OCI-LY1 (cell line): ENCODE measurements around the gene MARK4.

Experiments
- H2AFZ ChIP-seq: fragments of 200-600 bp; sonication (generic), shearing (Covaris generic); 2 replicates; pipeline ENCODE4 v1.6.0; 2014; ENCODE audit warnings: antibody characterized with exemption, mild to moderate bottlenecking, low read length
- H3F3A ChIP-seq: fragments of 200-600 bp; sonication (generic), shearing (Covaris generic); 2 replicates; pipeline ENCODE4 v1.6.0; 2014; ENCODE audit warnings: mild to moderate bottlenecking, antibody characterized with exemption, low read length, moderate library complexity; ENCODE audit not compliant: insufficient read depth
- H3K27ac ChIP-seq: fragments of 200-600 bp; sonication (generic); 2 replicates; pipeline ENCODE4 v1.5.1; 2014; ENCODE audit warnings: low read length, mixed run types, mild to moderate bottlenecking, low read depth; ENCODE audit not compliant: poor library complexity, severe bottlenecking
- H3K27me3 ChIP-seq: fragments of 200-600 bp; sonication (generic); 2 replicates; pipeline ENCODE4 v1.6.0; 2014; ENCODE audit warnings: antibody characterized with exemption, mild to moderate bottlenecking, low read length, moderate library complexity; ENCODE audit not compliant: insufficient read depth
- H3K36me3 ChIP-seq: fragments of 200-600 bp; sonication (generic); 2 replicates; pipeline ENCODE4 v1.6.1; 2014; ENCODE audit warnings: mild to moderate bottlenecking, antibody characterized with exemption, low read length, moderate library complexity, mixed read lengths; ENCODE audit not compliant: insufficient read depth
- H3K4me1 ChIP-seq: fragments of 200-600 bp; sonication (generic); 2 replicates; pipeline ENCODE4 v1.5.1; 2014; ENCODE audit warnings: mild to moderate bottlenecking, low read length, moderate library complexity; ENCODE audit not compliant: insufficient read depth, severe bottlenecking
- H3K4me2 ChIP-seq: fragments of 200-600 bp; sonication (generic), shearing (Covaris generic); 2 replicates; pipeline ENCODE4 v1.6.1; 2014; ENCODE audit warnings: low read length
- H3K4me3 ChIP-seq: fragments of 200-600 bp; sonication (generic); 2 replicates; pipeline ENCODE4 v1.5.1; 2014; ENCODE audit warnings: low read length, low read depth, mild to moderate bottlenecking, mixed read lengths; ENCODE audit not compliant: poor library complexity, severe bottlenecking
- H3K79me2 ChIP-seq: fragments of 200-600 bp; shearing (Covaris generic); 2 replicates; pipeline ENCODE4 v1.6.1; 2016; ENCODE audit warnings: mixed run types, low read length, mixed read lengths; ENCODE audit not compliant: insufficient read depth
- H3K9ac ChIP-seq: fragments of 200-600 bp; sonication (generic), shearing (Covaris generic); 2 replicates; pipeline ENCODE4 v1.6.1; 2014; ENCODE audit warnings: mild to moderate bottlenecking, low read length, mixed read lengths
- H3K9me2 ChIP-seq: fragments of 200-600 bp; sonication (generic), shearing (Covaris generic); 2 replicates; pipeline ENCODE4 v1.6.1; 2014; ENCODE audit warnings: low read depth, mild to moderate bottlenecking, low read length, mixed read lengths
- H3K9me3 ChIP-seq: fragments of 200-600 bp; shearing (Covaris generic); 2 replicates; pipeline ENCODE4 v1.6.1; 2014; ENCODE audit warnings: low read length, mixed read lengths
- H4K20me1 ChIP-seq: fragments of 200-600 bp; sonication (generic), shearing (Covaris generic); 2 replicates; pipeline ENCODE4 v1.6.0; 2016; ENCODE audit warnings: mild to moderate bottlenecking, low read length; ENCODE audit not compliant: insufficient read depth
- EZH2 ChIP-seq: fragments of 200-600 bp; sonication (generic), shearing (Covaris generic); IDR thresholded peaks from 2 replicates; pipeline ENCODE4 v1.8.0; 2017; ENCODE audit warnings: borderline replicate concordance, mixed run types, mild to moderate bottlenecking, antibody characterized with exemption, low read length, moderate library complexity, mixed read lengths
- TF ChIP-seq, protein P1 (sequence below): fragments of 200-600 bp; sonication (generic), shearing (Covaris generic); IDR thresholded peaks from 2 replicates; pipeline ENCODE4 v1.5.1; 2017; ENCODE audit warnings: mild to moderate bottlenecking, antibody characterized with exemption, low read length, moderate library complexity, mixed read lengths

Gene MARK4

DNA sequence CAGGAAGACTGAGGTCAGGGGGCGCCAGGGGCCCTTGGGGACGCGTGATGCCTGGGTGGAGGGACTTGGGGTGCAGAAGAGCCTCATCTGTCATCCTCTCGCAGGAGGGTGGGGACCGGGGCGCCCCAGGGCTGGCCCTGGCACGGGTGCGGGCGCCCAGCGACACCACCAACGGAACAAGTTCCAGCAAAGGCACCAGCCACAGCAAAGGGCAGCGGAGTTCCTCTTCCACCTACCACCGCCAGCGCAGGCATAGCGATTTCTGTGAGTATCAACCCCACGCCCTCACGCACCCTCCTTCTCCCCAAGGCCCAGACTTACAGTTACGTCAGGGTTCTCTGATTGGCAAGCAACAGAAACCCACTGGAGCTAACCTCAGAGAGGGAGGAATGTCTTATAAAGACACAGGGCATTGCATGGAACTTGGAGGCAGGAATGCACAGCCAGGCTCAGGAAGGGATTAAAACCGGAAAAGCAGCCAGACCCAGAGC is 29.4 kb downstream of the MARK4 start:
- no peak for TF ChIP-seq EZH2
- TF ChIP-seq, protein P1, sequence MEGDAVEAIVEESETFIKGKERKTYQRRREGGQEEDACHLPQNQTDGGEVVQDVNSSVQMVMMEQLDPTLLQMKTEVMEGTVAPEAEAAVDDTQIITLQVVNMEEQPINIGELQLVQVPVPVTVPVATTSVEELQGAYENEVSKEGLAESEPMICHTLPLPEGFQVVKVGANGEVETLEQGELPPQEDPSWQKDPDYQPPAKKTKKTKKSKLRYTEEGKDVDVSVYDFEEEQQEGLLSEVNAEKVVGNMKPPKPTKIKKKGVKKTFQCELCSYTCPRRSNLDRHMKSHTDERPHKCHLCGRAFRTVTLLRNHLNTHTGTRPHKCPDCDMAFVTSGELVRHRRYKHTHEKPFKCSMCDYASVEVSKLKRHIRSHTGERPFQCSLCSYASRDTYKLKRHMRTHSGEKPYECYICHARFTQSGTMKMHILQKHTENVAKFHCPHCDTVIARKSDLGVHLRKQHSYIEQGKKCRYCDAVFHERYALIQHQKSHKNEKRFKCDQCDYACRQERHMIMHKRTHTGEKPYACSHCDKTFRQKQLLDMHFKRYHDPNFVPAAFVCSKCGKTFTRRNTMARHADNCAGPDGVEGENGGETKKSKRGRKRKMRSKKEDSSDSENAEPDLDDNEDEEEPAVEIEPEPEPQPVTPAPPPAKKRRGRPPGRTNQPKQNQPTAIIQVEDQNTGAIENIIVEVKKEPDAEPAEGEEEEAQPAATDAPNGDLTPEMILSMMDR: no peak
- Histone ChIP-seq H3K36me3 (peaks cover 16% of the 10 kb centered on the region), H3K4me2 (no peak overlapping the region), H3K79me2 (no peaks in the 10 kb centered on the region), H3K9me2 (no peaks in the 10 kb centered on the region), H3K4me3 (no peak overlapping the region), H3K9me3 (0 out of 2 replicates have a peak, but pooled peaks cover 3% of the 10 kb centered on the region), H3K9ac (no peak overlapping the region), H3F3A (no peaks in the 10 kb centered on the region), H3K4me1 (peaks cover 14% of the 10 kb centered on the region), H2AFZ (no peak overlapping the region), H3K27ac (no peak overlapping the region), H3K27me3 (no peaks in the 10 kb centered on the region), H4K20me1 (no peaks in the 10 kb centered on the region)

DNA sequence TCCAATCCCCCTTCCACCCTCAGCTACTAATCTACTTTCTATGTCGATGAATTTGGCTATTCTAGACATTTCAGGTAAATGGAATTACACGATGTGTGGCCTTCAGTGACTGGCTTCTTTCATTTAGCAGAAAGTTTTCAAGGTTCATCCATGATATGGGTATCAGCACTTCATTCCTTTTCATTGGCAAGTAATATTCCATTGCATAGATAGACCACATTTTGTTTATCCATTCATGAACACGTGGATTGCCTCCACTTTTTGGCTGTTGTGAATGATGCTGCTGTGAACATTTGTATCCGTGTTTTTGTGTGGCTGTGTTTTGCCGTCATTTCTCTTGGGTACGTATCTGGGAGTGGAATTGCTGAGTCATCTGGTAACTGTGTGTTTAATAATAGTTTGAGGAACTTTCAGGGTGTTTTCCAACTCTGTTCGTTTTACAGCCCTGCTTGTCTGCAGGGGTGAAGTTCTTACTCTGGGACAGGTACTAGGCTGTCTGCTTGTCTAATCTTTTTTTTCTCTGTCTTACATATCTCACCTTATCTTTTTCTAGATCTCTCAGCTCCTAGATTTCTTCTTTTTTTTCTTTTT is 32.5 kb downstream of the MARK4 start:
- Histone ChIP-seq H3K9me2 (no peaks in the 10 kb centered on the region), H3K4me3 (no peak overlapping the region), H3K27ac (no peak overlapping the region), H3K4me1 (no peaks in the 10 kb centered on the region), H3K79me2 (no peaks in the 10 kb centered on the region), H4K20me1 (no peaks in the 10 kb centered on the region), H3K36me3 (peaks cover 19% of the 10 kb centered on the region), H3K9me3 (0 out of 2 replicates have a peak, but pooled peaks cover 3% of the 10 kb centered on the region), H3F3A (no peaks in the 10 kb centered on the region), H3K9ac (no peak overlapping the region), H2AFZ (no peak overlapping the region), H3K27me3 (no peaks in the 10 kb centered on the region), H3K4me2 (no peak overlapping the region)
- TF ChIP-seq, protein P1: no peak
- no peak for TF ChIP-seq EZH2

DNA sequence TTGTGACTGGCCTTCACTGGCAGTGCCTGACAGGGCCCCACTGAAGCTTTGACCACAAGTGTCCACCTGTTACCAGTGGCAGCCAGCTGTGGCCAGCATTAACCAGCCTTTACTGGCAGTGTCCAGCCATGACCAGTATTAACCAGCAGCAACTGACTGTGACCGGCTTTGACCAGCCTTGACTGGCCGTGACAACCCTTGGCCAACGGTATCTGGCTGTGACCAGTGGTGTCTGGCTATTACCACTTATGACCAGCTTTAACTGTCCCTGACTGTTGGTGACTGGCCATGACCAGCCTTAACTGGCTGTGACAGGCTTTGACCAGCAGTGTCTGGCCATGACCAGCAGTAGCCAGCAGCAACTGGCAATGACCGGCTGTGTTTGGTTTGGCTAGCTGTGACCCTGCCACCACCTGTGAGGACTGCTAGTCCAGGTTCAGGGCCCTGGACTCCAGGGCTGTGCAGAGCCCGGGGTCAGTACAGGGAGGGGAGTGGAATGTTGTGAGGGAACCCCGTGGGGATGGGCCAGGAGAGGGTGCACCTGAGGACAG is 39.4 kb downstream of the MARK4 start:
- no peaks in the 10 kb centered on the region for H3K27me3 ChIP-seq
- H3K4me2 ChIP-seq: no peak overlapping the region
- H3K9ac ChIP-seq: no peak overlapping the region
- H3K9me2 ChIP-seq: no peaks in the 10 kb centered on the region
- no peak overlapping the region for H3K4me3 ChIP-seq
- no peaks in the 10 kb centered on the region for H4K20me1 ChIP-seq
- no peak overlapping the region for H2AFZ ChIP-seq
- peaks cover 11% of the 10 kb centered on the region; the same call in 1 of the 2 replicates for H3K36me3 ChIP-seq
- H3F3A ChIP-seq: no peaks in the 10 kb centered on the region
- no peaks in the 10 kb centered on the region for H3K9me3 ChIP-seq
- TF ChIP-seq, protein P1: no peak
- no peak for TF ChIP-seq EZH2
- no peaks in the 10 kb centered on the region for H3K79me2 ChIP-seq
- no peak overlapping the region for H3K27ac ChIP-seq
- H3K4me1 ChIP-seq: no peaks in the 10 kb centered on the region
